Endometrium (tissue), 2 donors: ENCODE data around the gene NOB1.
"Not testable (repeated sequence)": the region's sequence is repeated elsewhere in the genome, so short reads cannot be mapped to it uniquely, and the experiment has no call there.

Experiments
- FAIRE-seq: peaks from 2 replicates; lab custom pipeline; 2012; peaks lifted over from hg19 to GRCh38; lab: Jason Lieb, UNC
- donor health status: control.
- donor health status: control.

The NOB1 gene

DNA sequence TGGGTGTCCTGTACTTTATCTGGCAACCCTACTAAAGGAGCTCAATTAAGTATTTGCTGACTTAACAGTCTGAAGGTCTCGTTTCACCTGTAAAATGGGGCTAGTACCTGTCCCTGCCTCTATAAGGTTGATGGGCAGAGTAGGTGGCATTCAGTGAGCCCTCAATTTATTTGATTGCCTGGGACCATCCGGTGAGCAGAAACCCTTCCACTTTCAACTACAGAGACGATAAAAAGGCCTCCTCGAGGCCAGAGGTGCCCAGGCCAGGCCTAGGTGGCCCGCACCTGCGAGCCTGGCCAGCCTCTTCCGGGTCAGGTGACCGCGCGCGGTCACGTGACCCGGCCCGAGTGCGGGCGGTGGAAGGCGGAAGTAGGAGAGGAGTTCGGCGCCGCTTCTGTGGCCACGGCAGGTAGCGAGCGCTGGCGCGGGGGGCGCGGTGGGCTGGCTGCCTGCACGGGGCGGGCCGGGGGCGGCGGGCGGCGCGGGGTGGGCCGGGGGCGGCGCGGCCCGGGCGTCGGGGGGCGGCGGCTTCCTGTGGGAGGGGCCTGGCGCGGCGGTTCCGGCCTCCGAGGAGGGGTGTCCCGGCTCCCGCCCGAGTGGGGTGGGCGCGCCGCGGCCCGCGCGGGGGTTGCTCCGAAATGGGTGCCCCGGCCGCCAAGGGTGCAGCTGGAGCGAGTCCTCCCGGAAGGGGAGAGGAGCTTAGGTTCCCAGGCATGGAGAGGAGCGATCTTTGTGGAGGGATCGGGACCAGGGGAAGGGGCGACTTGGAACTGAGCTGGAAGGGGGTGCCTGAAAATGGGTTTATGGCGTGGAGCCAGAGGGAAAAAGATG lies 7.5 kb upstream of the NOB1 start, which contains the start of gene WWP2:
TSS of gene WWP2 (plus strand) at position 350 of the 831 bp plus-strand sequence. CDS start 24,679 bp downstream, outside the sequence.
- no peak for FAIRE-seq

GRCh38 chr16:69757375-69757774 lies 2.6 kb upstream of the NOB1 start:
- not testable (repeated sequence) for FAIRE-seq

DNA sequence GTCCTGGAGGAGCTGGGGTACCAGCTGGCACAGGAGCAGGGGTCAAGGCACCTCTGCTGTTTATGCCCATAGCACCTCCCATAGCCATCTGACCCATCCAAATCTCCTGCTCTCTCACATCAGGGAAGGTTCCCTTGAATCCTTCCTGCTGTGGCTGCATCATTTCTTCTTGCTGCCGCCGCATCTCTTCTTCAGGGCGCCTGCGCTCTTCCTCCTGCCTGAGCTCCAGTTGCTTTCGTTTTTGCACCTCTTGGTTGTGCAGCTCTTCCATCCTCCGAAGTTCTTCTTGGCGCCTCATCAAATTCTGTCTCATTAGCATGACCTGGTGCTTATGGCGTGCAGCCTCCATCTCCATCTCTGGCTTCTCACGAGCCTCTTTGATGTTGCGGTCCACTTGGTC lies 2.0 kb upstream of the NOB1 start:
- FAIRE-seq, result no peak

- FAIRE-seq, result no peak
Measured at GRCh38 chr16:69754143-69754468, 620 bp downstream of the NOB1 start.

DNA sequence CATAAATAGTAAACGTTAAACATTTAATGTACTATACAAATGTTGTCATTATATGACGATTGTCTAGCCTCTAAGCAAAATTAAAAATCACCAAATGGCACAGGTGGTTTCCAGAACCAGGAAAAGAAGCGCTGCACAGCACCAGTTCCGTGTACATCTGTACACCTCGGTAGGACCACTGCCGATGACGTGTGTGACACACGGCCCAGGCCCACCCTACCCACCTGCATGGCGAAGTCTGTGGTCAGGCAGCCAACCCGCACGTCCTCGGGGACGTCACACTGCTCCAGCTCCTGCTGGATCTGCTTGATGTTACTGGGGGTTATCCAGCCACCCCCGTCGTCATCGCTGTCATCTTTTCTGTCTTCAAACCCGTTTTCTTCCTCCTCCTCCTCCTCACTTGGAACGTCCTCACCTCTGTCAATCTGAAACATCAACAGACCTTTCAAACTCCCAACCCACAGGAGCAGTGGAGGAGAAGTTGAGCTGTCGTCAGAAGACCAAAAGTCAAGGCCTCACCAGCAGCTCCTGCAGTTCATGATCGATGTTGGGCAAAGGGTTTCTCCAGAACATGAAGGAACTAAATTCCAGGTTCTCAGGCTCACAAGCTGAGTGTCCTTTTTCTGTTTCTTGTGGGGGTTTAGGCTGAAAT lies 5.9 kb downstream of the NOB1 start:
- FAIRE-seq, result no peak

GRCh38 chr16:69747115-69747514 lies 7.6 kb downstream of the NOB1 start:
- FAIRE-seq, result no peak

DNA sequence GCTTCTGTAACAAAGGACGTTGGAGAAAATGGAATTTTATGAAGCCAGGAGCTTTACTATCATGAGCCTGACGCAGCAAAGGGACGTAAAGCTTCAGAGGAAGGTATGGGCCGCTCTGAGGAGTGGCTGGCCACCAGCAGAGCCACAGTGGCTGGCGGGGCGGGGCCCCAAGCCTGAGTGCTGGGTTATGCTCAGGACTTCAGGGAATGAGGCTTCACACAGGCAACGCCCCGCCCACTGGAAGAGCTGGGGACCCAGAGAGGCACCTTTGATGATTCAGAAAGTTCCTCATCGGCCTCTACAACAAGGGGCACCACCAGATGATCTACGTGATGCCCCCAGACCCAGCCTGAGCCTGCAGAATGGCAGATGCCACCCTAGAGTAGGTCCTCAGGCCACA lies 8.8 kb downstream of the NOB1 start:
- no peak for FAIRE-seq

GRCh38 chr16:69745232-69745612 lies 9.5 kb downstream of the NOB1 start:
- FAIRE-seq, result no peak

GRCh38 chr16:69744363-69745231 lies 10.1 kb downstream of the NOB1 start:
- FAIRE-seq, result no peak

DNA sequence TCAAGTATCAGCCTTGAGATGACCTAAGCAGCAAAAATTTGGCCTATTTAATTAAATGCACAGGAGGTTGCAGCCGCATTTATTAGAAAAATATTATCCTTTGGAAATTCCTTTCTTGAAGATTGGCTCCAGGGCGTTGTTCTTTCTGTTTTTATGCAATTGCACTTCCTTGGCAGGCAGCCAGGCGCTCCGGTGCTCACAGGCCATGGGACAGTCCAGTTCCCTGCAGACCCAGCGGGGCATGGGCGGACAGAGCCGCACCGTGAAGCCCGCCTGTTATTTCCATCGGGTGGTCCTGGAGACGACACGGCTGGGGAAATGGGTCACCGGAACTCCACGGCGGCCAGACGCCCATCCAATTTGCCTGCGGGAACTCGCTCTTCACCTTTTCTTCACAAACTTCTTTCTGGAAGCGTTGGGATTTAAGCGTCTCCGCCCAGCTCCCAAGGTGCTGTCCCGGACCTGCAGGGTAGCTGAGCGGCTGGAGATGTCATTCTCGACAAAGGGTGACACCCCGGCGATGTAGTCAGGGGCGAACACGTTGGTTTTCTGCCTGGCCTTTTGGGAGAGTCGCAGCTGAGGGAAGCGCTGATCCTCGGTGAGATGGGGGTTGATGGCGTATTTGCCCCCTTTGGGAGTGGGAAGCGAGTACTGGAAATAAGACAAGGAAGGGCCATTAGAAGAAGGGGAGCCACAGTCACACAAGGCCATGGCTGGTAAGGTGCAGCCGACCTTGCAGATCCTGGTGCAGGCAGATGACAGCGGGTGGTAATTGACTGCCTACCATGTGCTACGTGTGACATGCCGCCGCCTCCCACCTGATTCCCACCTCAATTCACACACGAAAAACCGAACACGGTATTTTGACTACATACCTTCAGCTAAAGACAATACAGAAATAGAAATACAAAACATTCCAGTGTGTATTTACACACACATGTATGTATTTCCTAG lies 12.5 kb downstream of the NOB1 start:
- FAIRE-seq, result no peak

DNA sequence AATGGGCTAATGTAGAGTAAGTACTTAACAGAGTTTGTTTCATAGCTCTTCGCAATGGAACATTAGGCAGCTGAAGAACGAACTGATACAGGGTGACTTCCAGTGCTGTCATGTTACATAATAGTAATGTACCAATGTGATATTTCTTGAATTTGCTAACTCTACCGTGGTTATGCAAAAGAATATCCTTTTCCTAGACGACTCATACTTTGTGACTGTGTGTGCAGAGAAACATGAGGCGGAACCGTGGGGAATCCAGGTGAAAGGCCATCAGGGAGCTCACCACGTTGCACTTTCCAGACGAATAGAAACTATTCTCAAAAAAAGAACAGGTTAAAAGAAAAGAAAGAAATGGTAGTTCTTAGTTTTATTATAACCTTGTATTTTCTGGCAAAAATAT lies 13.2 kb downstream of the NOB1 start:
- FAIRE-seq, result no peak

- FAIRE-seq, result no peak
Measured at GRCh38 chr16:69732101-69732500, 22.6 kb downstream of the NOB1 start.

- FAIRE-seq, result not testable (repeated sequence)
Measured at GRCh38 chr16:69731280-69731679, 23.4 kb downstream of the NOB1 start.

GRCh38 chr16:69729030-69729429 lies 25.7 kb downstream of the NOB1 start:
- not testable (repeated sequence) for FAIRE-seq

- FAIRE-seq, result no peak
Measured at GRCh38 chr16:69727916-69728270, 26.8 kb downstream of the NOB1 start.

- peak; percentile 31 for FAIRE-seq
Measured at GRCh38 chr16:69726313-69727060, 28.2 kb downstream of the NOB1 start, which contains the start of gene NQO1. NQO1 (minus strand) TSS chr16:69726560; CDS start chr16:69726439, 121 bp downstream.

DNA sequence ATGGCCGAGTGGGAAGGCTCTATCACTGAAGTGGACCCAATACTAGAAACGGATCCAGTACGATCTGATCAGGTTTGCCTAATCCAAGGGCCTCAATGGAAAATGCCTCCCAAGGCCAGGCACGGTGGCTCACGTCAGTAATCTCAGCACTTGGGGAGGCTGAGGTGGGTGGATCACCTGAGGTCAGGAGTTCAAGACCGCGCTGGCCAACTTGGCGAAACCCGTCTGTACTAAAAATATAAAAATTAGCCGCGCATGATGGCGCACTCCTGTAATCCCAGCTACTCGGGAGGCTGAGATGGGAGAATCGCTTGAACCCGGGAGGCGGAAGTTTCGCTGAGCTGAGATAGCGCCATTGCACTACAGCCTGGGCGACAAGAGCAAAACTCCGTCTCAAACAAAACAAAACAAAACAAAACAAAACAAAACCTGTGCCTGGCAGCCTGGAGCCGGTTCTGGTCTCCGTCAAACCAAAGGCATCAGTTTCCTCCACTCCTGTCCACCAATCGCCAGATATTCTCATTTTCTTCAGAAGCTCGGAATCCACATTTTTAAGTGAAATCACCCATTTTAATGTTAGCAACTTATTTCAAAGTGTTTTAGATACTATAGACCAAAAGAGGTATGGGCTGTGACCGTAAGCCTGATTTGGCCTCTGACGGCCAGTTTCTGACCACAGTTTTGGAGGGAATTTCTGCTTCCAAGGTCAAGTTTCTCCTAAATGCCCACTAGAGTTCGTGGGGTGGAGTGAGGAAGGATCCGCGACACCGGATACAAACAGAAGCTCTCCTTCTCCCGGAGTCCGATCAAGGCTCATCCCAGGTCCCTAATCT lies 29.0 kb downstream of the NOB1 start:
- FAIRE-seq, result no peak

DNA sequence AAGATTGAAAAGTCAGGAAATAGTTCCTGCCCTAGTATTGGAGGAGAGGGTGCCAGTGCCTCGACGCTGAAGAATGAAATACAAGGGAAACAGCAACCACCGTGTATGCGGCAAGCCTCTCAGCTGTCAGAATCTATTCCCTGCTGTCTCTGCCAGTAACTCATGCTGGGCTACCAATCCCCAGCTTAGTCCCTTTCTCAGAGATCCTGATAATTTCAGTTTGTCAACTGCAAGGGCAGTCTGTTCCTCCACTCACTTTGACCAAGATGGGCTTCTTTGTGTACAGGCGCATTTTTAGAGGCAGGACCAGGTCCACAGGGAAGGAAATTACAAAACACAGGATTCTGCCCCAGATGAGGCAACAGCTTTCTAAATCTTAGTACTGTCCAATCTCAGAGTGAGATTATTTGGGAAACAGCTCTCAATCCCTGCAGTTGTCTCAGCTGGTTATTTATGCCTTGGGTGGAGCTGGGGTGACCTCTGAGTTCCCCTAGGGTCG lies 29.7 kb downstream of the NOB1 start:
- FAIRE-seq, result no peak

- no peak for FAIRE-seq
Measured at GRCh38 chr16:69724414-69724873, 30.3 kb downstream of the NOB1 start.
